Hepatocyte (in vitro differentiated cells): ENCODE data around the gene RUNDC3A. TPM values are rescaled to one million over a fixed set of nuclear protein-coding genes. Genes with fewer than 3 reads are reported as not detected.
"Not testable (repeated sequence)": the region's sequence is repeated elsewhere in the genome, so short reads cannot be mapped to it uniquely, and the experiment has no call there.

Experiments
- DNase-seq: peaks from one replicate; pipeline ENCODE4 v3.0.0-alpha.2; 2016; ENCODE audit warnings: low spot score
- H2AFZ ChIP-seq: fragments of 200-600 bp; sonication (generic); 2 replicates; pipeline ENCODE4 v1.6.0; 2016; ENCODE audit warnings: antibody characterized with exemption, mild to moderate bottlenecking
- H3K27ac ChIP-seq: fragments of 200-600 bp; sonication (generic); 2 replicates; pipeline ENCODE4 v1.5.1; 2016; ENCODE audit warnings: mild to moderate bottlenecking
- H3K27me3 ChIP-seq: fragments of 200-600 bp; sonication (generic); 2 replicates; pipeline ENCODE4 v1.6.1; 2016
- H3K36me3 ChIP-seq: fragments of 200-600 bp; sonication (generic); replicated peaks from 2 replicates; pipeline ENCODE4 v1.5.1; 2016; ENCODE audit warnings: low read depth; ENCODE audit not compliant: insufficient read depth
- H3K4me1 ChIP-seq: fragments of 200-600 bp; sonication (generic); 2 replicates; pipeline ENCODE4 v1.5.1; 2016; ENCODE audit warnings: mild to moderate bottlenecking, moderate library complexity; ENCODE audit not compliant: insufficient read depth
- H3K4me2 ChIP-seq: fragments of 200-600 bp; sonication (generic); 2 replicates; pipeline ENCODE4 v1.6.0; 2016
- H3K4me3 ChIP-seq: fragments of 200-600 bp; sonication (generic); 2 replicates; pipeline ENCODE4 v1.5.1; 2016; ENCODE audit warnings: mild to moderate bottlenecking
- H3K79me2 ChIP-seq: fragments of 200-600 bp; sonication (generic); 2 replicates; pipeline ENCODE4 v1.6.0; 2017; ENCODE audit warnings: mild to moderate bottlenecking
- H3K9me2 ChIP-seq: fragments of 200-600 bp; sonication (generic); replicated peaks from 2 replicates; pipeline ENCODE4 v1.6.0; 2017; ENCODE audit warnings: mild to moderate bottlenecking; ENCODE audit not compliant: insufficient read depth
- H3K9me3 ChIP-seq: fragments of 200-600 bp; sonication (generic); 2 replicates; pipeline ENCODE4 v1.5.1; 2016; ENCODE audit warnings: low read depth, mild to moderate bottlenecking
- H4K20me1 ChIP-seq: fragments of 200-600 bp; sonication (generic); 2 replicates; pipeline ENCODE4 v1.6.0; 2016; ENCODE audit warnings: mild to moderate bottlenecking; ENCODE audit not compliant: insufficient read depth, poor library complexity, severe bottlenecking
- EZH2 ChIP-seq: fragments of 200-600 bp; sonication (generic); IDR thresholded peaks from 2 replicates; pipeline ENCODE4 v1.6.1; 2016; ENCODE audit warnings: antibody characterized with exemption, mild to moderate bottlenecking, borderline replicate concordance
- EZH2phosphoT487 ChIP-seq: fragments of 200-600 bp; sonication (generic); IDR thresholded peaks from one replicate; pipeline ENCODE4 v1.6.1; 2018; ENCODE audit warnings: antibody characterized with exemption, mild to moderate bottlenecking, low read depth, moderate library complexity; ENCODE audit not compliant: unreplicated experiment, severe bottlenecking
- WGBS: methylation state at CpG from one replicate; pipeline ENCODE4 v1.1.6; 2016; ENCODE audit warnings: low lambda C conversion rate; ENCODE audit errors: missing lambda C conversion rate; 5-methylcytosine and 5-hydroxymethylcytosine counted together
- polyA plus RNA-seq: library from polyadenylated mRNA; unstranded; fragments of >200 nt; fragmentation: Nextera tagmentation; extraction: Ambion mirVana; gene quantifications from 2 replicates; pipeline ENCODE4 v1.2.1, GENCODE V29; 2016
- small RNA-seq: library from RNA; depleted of rRNA; stranded (forward); fragments of <200 nt; gene quantifications from one replicate; pipeline ENCODE3, GENCODE V24; 2014
- total RNA-seq: library from RNA; depleted of rRNA; stranded (reverse); fragments of >200 nt; gene quantifications from 2 replicates; pipeline ENCODE4 v1.2.3, GENCODE V29; 2014
- TF ChIP-seq, protein P1 (sequence below): fragments of 200-600 bp; sonication (generic); IDR thresholded peaks from 2 replicates; pipeline ENCODE4 v1.5.1; 2016; ENCODE audit warnings: antibody characterized with exemption, mild to moderate bottlenecking; ENCODE audit not compliant: poor library complexity

RUNDC3A gene
- total and polyA plus RNA-seq, 2 experiments from 2014 or later: 0.40 to 2.1 TPM

- no peaks in the 10 kb centered on the region for H3K27me3 ChIP-seq
- peak within 1 kb of the TSS; percentile 99 for H3K4me2 ChIP-seq
- no peak for TF ChIP-seq EZH2phosphoT487
- no peak for TF ChIP-seq EZH2
- TF ChIP-seq, protein P1, sequence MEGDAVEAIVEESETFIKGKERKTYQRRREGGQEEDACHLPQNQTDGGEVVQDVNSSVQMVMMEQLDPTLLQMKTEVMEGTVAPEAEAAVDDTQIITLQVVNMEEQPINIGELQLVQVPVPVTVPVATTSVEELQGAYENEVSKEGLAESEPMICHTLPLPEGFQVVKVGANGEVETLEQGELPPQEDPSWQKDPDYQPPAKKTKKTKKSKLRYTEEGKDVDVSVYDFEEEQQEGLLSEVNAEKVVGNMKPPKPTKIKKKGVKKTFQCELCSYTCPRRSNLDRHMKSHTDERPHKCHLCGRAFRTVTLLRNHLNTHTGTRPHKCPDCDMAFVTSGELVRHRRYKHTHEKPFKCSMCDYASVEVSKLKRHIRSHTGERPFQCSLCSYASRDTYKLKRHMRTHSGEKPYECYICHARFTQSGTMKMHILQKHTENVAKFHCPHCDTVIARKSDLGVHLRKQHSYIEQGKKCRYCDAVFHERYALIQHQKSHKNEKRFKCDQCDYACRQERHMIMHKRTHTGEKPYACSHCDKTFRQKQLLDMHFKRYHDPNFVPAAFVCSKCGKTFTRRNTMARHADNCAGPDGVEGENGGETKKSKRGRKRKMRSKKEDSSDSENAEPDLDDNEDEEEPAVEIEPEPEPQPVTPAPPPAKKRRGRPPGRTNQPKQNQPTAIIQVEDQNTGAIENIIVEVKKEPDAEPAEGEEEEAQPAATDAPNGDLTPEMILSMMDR: peak; percentile 59
- 3% methylated on average over 13 of the region's 63 CpGs for whole genome bisulfite sequencing
- H3K9me2 ChIP-seq: no peaks in the 10 kb centered on the region
- H4K20me1 ChIP-seq: peaks cover 13% of the 10 kb centered on the region
- peaks cover 8% of the 10 kb centered on the region for H3K79me2 ChIP-seq
- peak within 1 kb of the TSS; percentile 58 for H3K27ac ChIP-seq
- peaks cover 24% of the 10 kb centered on the region for H3K4me1 ChIP-seq
- DNase-seq: peak; percentile 89
- H3K4me3 ChIP-seq: peak within 1 kb of the TSS; percentile 98
- peak within 1 kb of the TSS; percentile 90 for H2AFZ ChIP-seq
- no peaks in the 10 kb centered on the region for H3K9me3 ChIP-seq
- H3K36me3 ChIP-seq: no peaks in the 10 kb centered on the region
Measured at GRCh38 chr17:44363613-44364159, 55.3 kb downstream of the RUNDC3A start, which contains the start of gene FAM171A2. Gene FAM171A2 (minus strand): TSS chr17:44363853. CDS start chr17:44363714, 139 bp downstream.

DNA sequence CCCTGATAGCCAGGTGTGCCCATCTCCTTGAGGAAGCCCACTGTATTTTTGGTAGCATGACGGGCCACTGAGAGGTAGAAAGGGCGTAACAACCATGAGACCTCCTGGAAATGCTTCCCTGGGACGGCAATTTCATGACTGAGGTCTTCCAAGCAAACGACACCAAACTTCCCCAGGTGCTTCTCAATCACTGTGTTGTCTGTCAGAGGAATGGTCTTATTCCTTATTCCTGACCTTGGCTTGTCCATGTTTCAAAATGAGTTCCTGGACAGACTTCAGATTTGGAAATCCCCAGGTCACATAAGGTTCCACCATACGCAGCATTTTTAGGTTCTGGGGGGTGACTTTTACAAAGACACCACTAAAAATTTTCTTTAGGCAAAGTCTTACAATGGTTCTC, 56.6 kb downstream of the RUNDC3A start:
- not testable (repeated sequence) for H3K79me2 ChIP-seq, H3K4me2 ChIP-seq, H3K27me3 ChIP-seq, H3K36me3 ChIP-seq, DNase-seq, H3K4me3 ChIP-seq, H2AFZ ChIP-seq, H3K9me2 ChIP-seq, H3K27ac ChIP-seq, H3K9me3 ChIP-seq
- 91% methylated on average over 5 of the region's 5 CpGs for WGBS
- Histone ChIP-seq H4K20me1 (peaks cover 13% of the 10 kb centered on the region), H3K4me1 (peaks cover 24% of the 10 kb centered on the region)

- Histone ChIP-seq H4K20me1 (no peaks in the 10 kb centered on the region), H2AFZ (no peak overlapping the region), H3K79me2 (peaks cover 8% of the 10 kb centered on the region), H3K36me3 (no peaks in the 10 kb centered on the region), H3K27ac (no peak overlapping the region), H3K9me2 (no peaks in the 10 kb centered on the region), H3K4me2 (no peak overlapping the region), H3K4me3 (no peak overlapping the region), H3K9me3 (no peaks in the 10 kb centered on the region), H3K27me3 (no peaks in the 10 kb centered on the region), H3K4me1 (peaks cover 5% of the 10 kb centered on the region)
- WGBS: 87% methylated on average over 7 of the region's 7 CpGs
- TF ChIP-seq EZH2: no peak
- no peak for TF ChIP-seq EZH2phosphoT487
- TF ChIP-seq, protein P1: no peak
- DNase-seq: no peak
Measured at GRCh38 chr17:44367231-44367979, 59.0 kb downstream of the RUNDC3A start.

Small RNA genes within 50 kb of the gene (small RNA-seq; reads per million reads assigned to genes)
- not detected for gene RF00012
- gene RN7SL507P: not detected
- not detected for gene RNU6-453P

Other genes starting within 250 kb of the RUNDC3A start
- 40.4 and 44.7 TPM in 2 replicates for gene LSM12, start 241.9 kb upstream of the RUNDC3A start, total RNA-seq
- gene LSM12, start 241.9 kb upstream of the RUNDC3A start, polyA plus RNA-seq: 44.5 and 45.8 TPM in 2 replicates
- 36.1 and 38.8 TPM in 2 replicates for gene G6PC3, start 237.9 kb upstream of the RUNDC3A start, total RNA-seq
- 132 and 140 TPM in 2 replicates for gene G6PC3, start 237.9 kb upstream of the RUNDC3A start, polyA plus RNA-seq
- gene HDAC5, start 185.0 kb upstream of the RUNDC3A start, total RNA-seq: 28.5 and 33.9 TPM in 2 replicates
- gene HDAC5, start 185.0 kb upstream of the RUNDC3A start, polyA plus RNA-seq: 32.3 and 42.7 TPM in 2 replicates
- gene HROB, start 166.7 kb upstream of the RUNDC3A start, total RNA-seq: 1.8 and 2.0 TPM in 2 replicates
- 5.7 and 5.9 TPM in 2 replicates for gene HROB, start 166.7 kb upstream of the RUNDC3A start, polyA plus RNA-seq
- 0.23 TPM in 1 of 2 replicates, not detected in the other for gene ASB16, start 137.9 kb upstream of the RUNDC3A start, total RNA-seq
- gene ASB16, start 137.9 kb upstream of the RUNDC3A start, polyA plus RNA-seq: 0.71 and 2.0 TPM in 2 replicates
- gene TMUB2, start 121.6 kb upstream of the RUNDC3A start, total RNA-seq: 27.7 and 31.3 TPM in 2 replicates
- gene TMUB2, start 121.6 kb upstream of the RUNDC3A start, polyA plus RNA-seq: 46.8 and 54.6 TPM in 2 replicates
- gene ATXN7L3, start 108.7 kb upstream of the RUNDC3A start, total RNA-seq: 64.0 and 64.3 TPM in 2 replicates
- gene ATXN7L3, start 108.7 kb upstream of the RUNDC3A start, polyA plus RNA-seq: 28.7 and 29.2 TPM in 2 replicates
- gene UBTF, start 88.9 kb upstream of the RUNDC3A start, total RNA-seq: 35.0 and 38.9 TPM in 2 replicates
- gene UBTF, start 88.9 kb upstream of the RUNDC3A start, polyA plus RNA-seq: 37.2 and 41.1 TPM in 2 replicates
- gene SLC4A1, start 40.5 kb upstream of the RUNDC3A start, total RNA-seq: not detected in 2 replicates
- not detected in 2 replicates for gene SLC4A1, start 40.5 kb upstream of the RUNDC3A start, polyA plus RNA-seq
- gene SLC25A39, start 16.2 kb downstream of the RUNDC3A start, total RNA-seq: 92.7 and 108 TPM in 2 replicates
- gene SLC25A39, start 16.2 kb downstream of the RUNDC3A start, polyA plus RNA-seq: 179 and 191 TPM in 2 replicates
- gene GRN, start 36.7 kb downstream of the RUNDC3A start, total RNA-seq: 210 and 299 TPM in 2 replicates
- gene GRN, start 36.7 kb downstream of the RUNDC3A start, polyA plus RNA-seq: 785 and 828 TPM in 2 replicates
- gene FAM171A2, start 55.3 kb downstream of the RUNDC3A start, total RNA-seq: 12.8 and 13.9 TPM in 2 replicates
- gene FAM171A2, start 55.3 kb downstream of the RUNDC3A start, polyA plus RNA-seq: 19.4 and 22.8 TPM in 2 replicates
- gene ITGA2B, start 81.0 kb downstream of the RUNDC3A start, total RNA-seq: 0.77 TPM in 1 of 2 replicates, not detected in the other
- 1.0 and 3.6 TPM in 2 replicates for gene ITGA2B, start 81.0 kb downstream of the RUNDC3A start, polyA plus RNA-seq
- gene GPATCH8, start 194.8 kb downstream of the RUNDC3A start, total RNA-seq: 30.0 and 41.3 TPM in 2 replicates
- gene GPATCH8, start 194.8 kb downstream of the RUNDC3A start, polyA plus RNA-seq: 42.1 and 47.0 TPM in 2 replicates
- 19.9 and 22.9 TPM in 2 replicates for gene FZD2, start 248.9 kb downstream of the RUNDC3A start, total RNA-seq
- 31.3 and 35.5 TPM in 2 replicates for gene FZD2, start 248.9 kb downstream of the RUNDC3A start, polyA plus RNA-seq